Neuronal stem cell (in vitro differentiated cells): Measurements from ENCODE around the gene PRDM11.

Experiments
- DNase-seq: peaks from one replicate; pipeline ENCODE4 v3.0.0-alpha.2; 2013; ENCODE audit warnings: low spot score
- H2AFZ ChIP-seq: one replicate; pipeline ENCODE4 v1.6.1; 2013; ENCODE audit warnings: mild to moderate bottlenecking, low read length, inconsistent platforms
- H2AK5ac ChIP-seq: 2 replicates; pipeline ENCODE4 v1.6.1; 2013; ENCODE audit warnings: low read depth, mild to moderate bottlenecking, inconsistent platforms, low read length, moderate library complexity, mixed read lengths
- H2BK120ac ChIP-seq: 2 replicates; pipeline ENCODE4 v1.6.1; 2013; ENCODE audit warnings: low read depth, mild to moderate bottlenecking, inconsistent platforms, low read length, moderate library complexity, mixed read lengths
- H2BK12ac ChIP-seq: one replicate; pipeline ENCODE4 v1.6.1; 2013; ENCODE audit warnings: low read length, inconsistent platforms
- H2BK15ac ChIP-seq: 2 replicates; pipeline ENCODE4 v1.6.1; 2013; ENCODE audit warnings: mild to moderate bottlenecking, low read length, inconsistent platforms, mixed read lengths
- H2BK5ac ChIP-seq: one replicate; pipeline ENCODE4 v1.6.1; 2013; ENCODE audit warnings: inconsistent platforms, mild to moderate bottlenecking, low read length, moderate library complexity
- H3K14ac ChIP-seq: one replicate; pipeline ENCODE4 v1.6.1; 2013; ENCODE audit warnings: low read length, inconsistent platforms
- H3K18ac ChIP-seq: 2 replicates; pipeline ENCODE4 v1.6.1; 2013; ENCODE audit warnings: low read length, inconsistent platforms
- H3K23ac ChIP-seq: 2 replicates; pipeline ENCODE4 v1.6.1; 2013; ENCODE audit warnings: low read depth, mild to moderate bottlenecking, mixed read lengths, low read length, inconsistent platforms; ENCODE audit not compliant: poor library complexity
- H3K27ac ChIP-seq: replicated peaks from 3 replicates; pipeline ENCODE4 v1.5.1; 2013; ENCODE audit warnings: low read length, inconsistent platforms
- H3K27me3 ChIP-seq, 3 experiments: 2 replicates each; pipeline ENCODE4 v1.6.1; 2013; ENCODE audit warnings: low read length in 3 of 3, mild to moderate bottlenecking in 2 of 3, inconsistent platforms in 1 of 3, low read depth in 1 of 3, mixed read lengths in 1 of 3, moderate library complexity in 1 of 3; ENCODE audit not compliant: control insufficient read depth in 3 of 3, insufficient read depth in 3 of 3
- H3K36me3 ChIP-seq, 2 donors: replicated peaks in 1 of 2; 2 replicates each; pipeline ENCODE4 v1.6.1; 2013; ENCODE audit warnings: low read length in 2 of 2; ENCODE audit not compliant: control insufficient read depth in 2 of 2, insufficient read depth in 2 of 2
- H3K4ac ChIP-seq: 2 replicates; pipeline ENCODE4 v1.6.1; 2013; ENCODE audit warnings: inconsistent platforms, mild to moderate bottlenecking, low read length, moderate library complexity
- H3K4me1 ChIP-seq, 2 donors: 1 replicate in 1 of 2; 2 replicates in 1 of 2; pipeline ENCODE4 v1.6.1; 2013; ENCODE audit warnings: low read length in 2 of 2, low read depth in 1 of 2; ENCODE audit not compliant: control insufficient read depth in 2 of 2, insufficient read depth in 1 of 2
- H3K4me2 ChIP-seq: one replicate; pipeline ENCODE4 v1.6.1; 2013; ENCODE audit warnings: mild to moderate bottlenecking, low read length, inconsistent platforms; ENCODE audit not compliant: insufficient read depth, poor library complexity, severe bottlenecking
- H3K4me3 ChIP-seq, 2 donors: 2 replicates each; pipeline ENCODE4 v1.5.1; 2013; ENCODE audit warnings: low read length in 2 of 2, mild to moderate bottlenecking in 2 of 2, inconsistent platforms in 1 of 2, moderate library complexity in 1 of 2
- H3K79me1 ChIP-seq: one replicate; pipeline ENCODE4 v1.6.1; 2013; ENCODE audit warnings: low read depth, mild to moderate bottlenecking, inconsistent platforms, low read length, moderate library complexity
- H3K9ac ChIP-seq: one replicate; pipeline ENCODE4 v1.6.1; 2013; ENCODE audit warnings: mild to moderate bottlenecking, low read depth, low read length, inconsistent platforms; ENCODE audit not compliant: poor library complexity
- H3K9me3 ChIP-seq, 2 donors: replicated peaks in 1 of 2; 2 replicates each; pipeline versions ENCODE3 to v1.6.1; 2013; ENCODE audit warnings: low read length in 2 of 2, mild to moderate bottlenecking in 2 of 2, inconsistent platforms in 1 of 2, low read depth in 1 of 2, mixed read lengths in 1 of 2, moderate library complexity in 1 of 2; ENCODE audit not compliant: control insufficient read depth in 2 of 2, insufficient read depth in 1 of 2
- H4K8ac ChIP-seq: one replicate; pipeline ENCODE4 v1.6.1; 2013; ENCODE audit warnings: low read depth, mild to moderate bottlenecking, inconsistent platforms, low read length, moderate library complexity
- H4K91ac ChIP-seq: one replicate; pipeline ENCODE4 v1.6.1; 2013; ENCODE audit warnings: low read length, low read depth, mild to moderate bottlenecking, inconsistent platforms; ENCODE audit not compliant: poor library complexity
- WGBS, 2 donors: extraction: QIAGEN DNeasy Blood & Tissue Kit; methylation state at CpG; one replicate each; pipeline ENCODE4 v1.1.7; 2013; ENCODE audit warnings: missing lambda C conversion rate in 2 of 2, mixed read lengths in 1 of 2; ENCODE audit not compliant: insufficient read length in 2 of 2, insufficient replicate concordance in 1 of 2; ENCODE audit errors: extremely low coverage in 2 of 2; 5-methylcytosine and 5-hydroxymethylcytosine counted together

PRDM11 gene

DNA sequence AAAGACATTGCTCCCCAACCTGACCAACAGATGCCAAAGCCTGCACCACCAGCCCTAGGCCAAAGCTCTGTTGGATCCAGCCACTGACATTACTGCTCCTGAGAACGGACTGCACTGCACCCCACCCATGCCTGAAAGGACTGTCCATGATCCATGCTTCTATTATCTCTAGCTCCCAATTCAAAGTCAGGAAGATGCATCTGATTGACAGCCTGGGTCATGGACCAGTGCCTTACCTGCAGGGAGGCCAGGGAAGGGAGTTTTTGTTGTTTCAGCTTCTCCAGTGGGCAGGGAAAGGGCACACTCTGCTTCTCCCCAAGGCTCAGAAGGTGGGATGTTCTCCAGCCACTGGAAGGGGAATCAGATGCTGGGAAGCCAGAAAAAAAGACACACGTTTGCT, 4.8 kb upstream of the PRDM11 start:
- Histone ChIP-seq H2BK5ac (no peak overlapping the region), H3K14ac (no peak overlapping the region), H2BK12ac (no peak overlapping the region), H3K4me1 (peaks cover 8% of the 10 kb centered on the region in 2 donors), H3K27ac (no peak overlapping the region), H3K79me1 (no peaks in the 10 kb centered on the region), H3K9ac (no peak overlapping the region), H2AK5ac (no peak overlapping the region), H3K4me2 (no peak overlapping the region), H3K27me3 (peaks cover 0 to 36% (median 19%) of the 10 kb centered on the region in 3 experiments), H3K4ac (no peak overlapping the region), H4K91ac (no peak overlapping the region), H2AFZ (no peak overlapping the region), H3K36me3 (no peaks in the 10 kb centered on the region), H3K9me3 (no peaks in the 10 kb centered on the region), H3K23ac (no peak overlapping the region), H2BK120ac (no peak overlapping the region), H3K18ac (no peak overlapping the region), H4K8ac (no peak overlapping the region), H2BK15ac (no peak overlapping the region), H3K4me3 (no peak overlapping the region)
- DNase-seq = no peak
- no CpG with 5 or more reads among the region's 2 CpGs for WGBS, 2 donors

- peaks cover 8% of the 10 kb centered on the region in 2 donors for H3K4me1 ChIP-seq
- no peak overlapping the region for H3K4me2 ChIP-seq
- no peak overlapping the region for H3K14ac ChIP-seq
- no CpG with 5 or more reads among the region's 4 CpGs for WGBS, 2 donors
- no peak overlapping the region for H4K91ac ChIP-seq
- H3K4ac ChIP-seq = no peak overlapping the region
- H3K4me3 ChIP-seq = no peak overlapping the region
- no peak overlapping the region for H2AFZ ChIP-seq
- no peak overlapping the region for H2BK12ac ChIP-seq
- H3K36me3 ChIP-seq = no peaks in the 10 kb centered on the region
- no peak overlapping the region for H3K9ac ChIP-seq
- H3K27ac ChIP-seq = no peak overlapping the region
- no peak for DNase-seq
- no peaks in the 10 kb centered on the region for H3K9me3 ChIP-seq
- no peak overlapping the region for H2AK5ac ChIP-seq
- peaks cover 0 to 34% (median 19%) of the 10 kb centered on the region in 3 experiments for H3K27me3 ChIP-seq
- no peak overlapping the region for H3K23ac ChIP-seq
- H3K18ac ChIP-seq = no peak overlapping the region
- no peak overlapping the region for H4K8ac ChIP-seq
- no peaks in the 10 kb centered on the region for H3K79me1 ChIP-seq
- no peak overlapping the region for H2BK15ac ChIP-seq
- no peak overlapping the region for H2BK5ac ChIP-seq
- no peak overlapping the region for H2BK120ac ChIP-seq
These were observed 4.0 kb upstream of the PRDM11 start for GRCh38 chr11:45142241-45143055.

- H2BK15ac ChIP-seq = no peak overlapping the region
- H3K4me3 ChIP-seq = no peak overlapping the region
- no peaks in the 10 kb centered on the region for H3K9me3 ChIP-seq
- H2AFZ ChIP-seq = no peak overlapping the region
- peaks cover 0 to 29% (median 19%) of the 10 kb centered on the region in 3 experiments for H3K27me3 ChIP-seq
- no peak overlapping the region for H2AK5ac ChIP-seq
- H3K27ac ChIP-seq = no peak overlapping the region
- no peak overlapping the region for H3K18ac ChIP-seq
- DNase-seq = no peak
- no peak overlapping the region for H4K91ac ChIP-seq
- no peak overlapping the region for H3K23ac ChIP-seq
- H3K14ac ChIP-seq = no peak overlapping the region
- no peak overlapping the region for H2BK12ac ChIP-seq
- no peak overlapping the region for H2BK120ac ChIP-seq
- no CpG with 5 or more reads among the region's 2 CpGs for whole genome bisulfite sequencing, 2 donors
- no peak overlapping the region for H3K4ac ChIP-seq
- no peak overlapping the region for H3K9ac ChIP-seq
- H2BK5ac ChIP-seq = no peak overlapping the region
- H3K79me1 ChIP-seq = no peaks in the 10 kb centered on the region
- no peak overlapping the region for H3K4me2 ChIP-seq
- no peaks in the 10 kb centered on the region for H3K36me3 ChIP-seq
- H3K4me1 ChIP-seq = peaks cover 12 to 14% of the 10 kb centered on the region in 2 donors
- no peak overlapping the region for H4K8ac ChIP-seq
These were observed 2.9 kb upstream of the PRDM11 start for GRCh38 chr11:45143494-45143893.

- Histone ChIP-seq H3K4me1 (peaks cover 12 to 14% of the 10 kb centered on the region in 2 donors), H2BK120ac (no peak overlapping the region), H3K23ac (no peak overlapping the region), H3K14ac (no peak overlapping the region), H2BK5ac (no peak overlapping the region), H2BK15ac (no peak overlapping the region), H3K27ac (no peak overlapping the region), H3K27me3 (peaks cover 0 to 29% (median 19%) of the 10 kb centered on the region in 3 experiments), H2AK5ac (no peak overlapping the region), H3K9ac (no peak overlapping the region), H3K18ac (no peak overlapping the region), H3K79me1 (peaks cover 1% of the 10 kb centered on the region), H3K4me2 (no peak overlapping the region), H2BK12ac (no peak overlapping the region), H3K4ac (no peak overlapping the region), H3K36me3 (no peaks in the 10 kb centered on the region), H2AFZ (no peak overlapping the region), H3K4me3 (no peak overlapping the region), H4K8ac (no peak overlapping the region), H3K9me3 (peaks cover 0 to 3% of the 10 kb centered on the region in 2 donors), H4K91ac (no peak overlapping the region)
- no CpG with 5 or more reads among the region's 16 CpGs for WGBS, 2 donors
- no peak for DNase-seq
These were observed 2.0 kb upstream of the PRDM11 start for GRCh38 chr11:45144126-45145082.
